ENCODE results near the gene UBE2Z.

DNA sequence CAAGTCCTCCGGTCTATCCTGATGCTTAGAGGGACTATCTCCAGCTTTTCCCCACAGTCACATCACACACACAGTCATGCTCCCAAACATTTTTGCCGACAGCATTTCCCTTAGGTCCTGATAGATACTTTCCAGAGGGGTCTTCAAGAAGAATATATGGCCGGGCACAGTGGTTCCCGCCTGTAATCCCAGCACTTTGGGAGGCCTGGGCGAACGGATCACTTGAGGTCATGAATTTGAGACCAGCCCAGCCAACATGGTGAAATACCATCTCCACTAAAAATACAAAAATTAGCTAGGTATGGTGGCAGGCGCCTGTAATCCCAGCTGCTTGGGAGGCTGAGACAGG is 64.5 kb downstream of the UBE2Z start:
- TF ChIP-seq, protein P1, sequence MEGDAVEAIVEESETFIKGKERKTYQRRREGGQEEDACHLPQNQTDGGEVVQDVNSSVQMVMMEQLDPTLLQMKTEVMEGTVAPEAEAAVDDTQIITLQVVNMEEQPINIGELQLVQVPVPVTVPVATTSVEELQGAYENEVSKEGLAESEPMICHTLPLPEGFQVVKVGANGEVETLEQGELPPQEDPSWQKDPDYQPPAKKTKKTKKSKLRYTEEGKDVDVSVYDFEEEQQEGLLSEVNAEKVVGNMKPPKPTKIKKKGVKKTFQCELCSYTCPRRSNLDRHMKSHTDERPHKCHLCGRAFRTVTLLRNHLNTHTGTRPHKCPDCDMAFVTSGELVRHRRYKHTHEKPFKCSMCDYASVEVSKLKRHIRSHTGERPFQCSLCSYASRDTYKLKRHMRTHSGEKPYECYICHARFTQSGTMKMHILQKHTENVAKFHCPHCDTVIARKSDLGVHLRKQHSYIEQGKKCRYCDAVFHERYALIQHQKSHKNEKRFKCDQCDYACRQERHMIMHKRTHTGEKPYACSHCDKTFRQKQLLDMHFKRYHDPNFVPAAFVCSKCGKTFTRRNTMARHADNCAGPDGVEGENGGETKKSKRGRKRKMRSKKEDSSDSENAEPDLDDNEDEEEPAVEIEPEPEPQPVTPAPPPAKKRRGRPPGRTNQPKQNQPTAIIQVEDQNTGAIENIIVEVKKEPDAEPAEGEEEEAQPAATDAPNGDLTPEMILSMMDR (IDR thresholded peaks at IDR 0.05 in 8 of 11, conservative IDR thresholded peaks at IDR 0.05 in 3 of 11), result no peak
- TF ChIP-seq POLR2AphosphoS5 (IDR thresholded peaks at IDR 0.05), result no peak

All from spleen (tissue), 7 donors.